BJ (cell line): ENCODE results near the gene C1QTNF12. TPM values are rescaled to one million over a fixed set of nuclear protein-coding genes. Genes with fewer than 3 reads are reported as not detected.

Source experiments
- CTCF ChIA-PET: fragments of 350-600 bp; formaldehyde crosslinking; extraction: SDS; loops from one replicate; lab custom pipeline; 2021; ENCODE audit warnings: antibody characterized with exemption, inconsistent platforms; lab: Yijun Ruan, JAX
- POLR2A ChIA-PET: fragments of 300-600 bp; sonication (Branson Sonifier 250); formaldehyde crosslinking; extraction: SDS; loops from one replicate; lab custom pipeline; 2021; ENCODE audit warnings: antibody characterized with exemption; lab: Charles Lee
- DNase-seq: peaks from one replicate; pipeline ENCODE4 v3.0.0-alpha.2; 2011; ENCODE audit warnings: low read depth
- H3K27me3 ChIP-seq: 2 replicates; pipeline ENCODE4 v1.6.0; 2011; ENCODE audit warnings: low read length; ENCODE audit not compliant: control insufficient read depth, insufficient read depth
- H3K36me3 ChIP-seq: 2 replicates; pipeline ENCODE4 v1.5.1; 2011; ENCODE audit warnings: low read length; ENCODE audit not compliant: control insufficient read depth, insufficient read depth
- H3K4me3 ChIP-seq: 2 replicates; pipeline ENCODE4 v1.5.1; 2011; ENCODE audit warnings: low read depth, mild to moderate bottlenecking, control low read depth, low read length
- polyA plus RNA-seq: library from polyadenylated mRNA; depleted of rRNA; stranded (reverse); fragments of >200 nt; gene quantifications from 2 replicates; pipeline ENCODE4 v1.2.3, GENCODE V29; 2011
- TF ChIP-seq, protein P1 (sequence below): IDR thresholded peaks from 2 replicates; pipeline ENCODE4 v1.5.1; 2011; ENCODE audit warnings: low read depth, mild to moderate bottlenecking, control low read depth, inconsistent platforms, low read length, moderate library complexity; ENCODE audit not compliant: insufficient read depth

Gene C1QTNF12
- polyA plus RNA-seq, 1 experiment = 0.42 TPM

- ChIA-PET CTCF (no interaction called here), POLR2A (interaction anchor here (0.6 kb wide), 1 partner anchor 13 kb away, joined by 4 read pairs; no protein-coding TSS in a partner anchor)
- no peak for DNase-seq
- Histone ChIP-seq H3K27me3 (peaks cover 2% of the 10 kb centered on the region; the same call in 1 of the 2 replicates), H3K4me3 (no peak overlapping the region), H3K36me3 (no peaks in the 10 kb centered on the region)
- TF ChIP-seq, protein P1, sequence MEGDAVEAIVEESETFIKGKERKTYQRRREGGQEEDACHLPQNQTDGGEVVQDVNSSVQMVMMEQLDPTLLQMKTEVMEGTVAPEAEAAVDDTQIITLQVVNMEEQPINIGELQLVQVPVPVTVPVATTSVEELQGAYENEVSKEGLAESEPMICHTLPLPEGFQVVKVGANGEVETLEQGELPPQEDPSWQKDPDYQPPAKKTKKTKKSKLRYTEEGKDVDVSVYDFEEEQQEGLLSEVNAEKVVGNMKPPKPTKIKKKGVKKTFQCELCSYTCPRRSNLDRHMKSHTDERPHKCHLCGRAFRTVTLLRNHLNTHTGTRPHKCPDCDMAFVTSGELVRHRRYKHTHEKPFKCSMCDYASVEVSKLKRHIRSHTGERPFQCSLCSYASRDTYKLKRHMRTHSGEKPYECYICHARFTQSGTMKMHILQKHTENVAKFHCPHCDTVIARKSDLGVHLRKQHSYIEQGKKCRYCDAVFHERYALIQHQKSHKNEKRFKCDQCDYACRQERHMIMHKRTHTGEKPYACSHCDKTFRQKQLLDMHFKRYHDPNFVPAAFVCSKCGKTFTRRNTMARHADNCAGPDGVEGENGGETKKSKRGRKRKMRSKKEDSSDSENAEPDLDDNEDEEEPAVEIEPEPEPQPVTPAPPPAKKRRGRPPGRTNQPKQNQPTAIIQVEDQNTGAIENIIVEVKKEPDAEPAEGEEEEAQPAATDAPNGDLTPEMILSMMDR = no peak
Measured at GRCh38 chr1:1202831-1203560, 43.5 kb downstream of the C1QTNF12 start.

- H3K36me3 ChIP-seq = no peaks in the 10 kb centered on the region
- TF ChIP-seq, protein P1 = no peak
- peaks cover 2% of the 10 kb centered on the region; the same call in 1 of the 2 replicates for H3K27me3 ChIP-seq
- H3K4me3 ChIP-seq = peak overlapping the region; percentile 39
- no peak for DNase-seq
- ChIA-PET POLR2A (no interaction called here), CTCF (interaction anchor here (1.5 kb wide), 1 partner anchor 79 kb away, joined by 3 read pairs; no protein-coding TSS in a partner anchor)
Measured at GRCh38 chr1:1200876-1201810, 45.4 kb downstream of the C1QTNF12 start.

DNA sequence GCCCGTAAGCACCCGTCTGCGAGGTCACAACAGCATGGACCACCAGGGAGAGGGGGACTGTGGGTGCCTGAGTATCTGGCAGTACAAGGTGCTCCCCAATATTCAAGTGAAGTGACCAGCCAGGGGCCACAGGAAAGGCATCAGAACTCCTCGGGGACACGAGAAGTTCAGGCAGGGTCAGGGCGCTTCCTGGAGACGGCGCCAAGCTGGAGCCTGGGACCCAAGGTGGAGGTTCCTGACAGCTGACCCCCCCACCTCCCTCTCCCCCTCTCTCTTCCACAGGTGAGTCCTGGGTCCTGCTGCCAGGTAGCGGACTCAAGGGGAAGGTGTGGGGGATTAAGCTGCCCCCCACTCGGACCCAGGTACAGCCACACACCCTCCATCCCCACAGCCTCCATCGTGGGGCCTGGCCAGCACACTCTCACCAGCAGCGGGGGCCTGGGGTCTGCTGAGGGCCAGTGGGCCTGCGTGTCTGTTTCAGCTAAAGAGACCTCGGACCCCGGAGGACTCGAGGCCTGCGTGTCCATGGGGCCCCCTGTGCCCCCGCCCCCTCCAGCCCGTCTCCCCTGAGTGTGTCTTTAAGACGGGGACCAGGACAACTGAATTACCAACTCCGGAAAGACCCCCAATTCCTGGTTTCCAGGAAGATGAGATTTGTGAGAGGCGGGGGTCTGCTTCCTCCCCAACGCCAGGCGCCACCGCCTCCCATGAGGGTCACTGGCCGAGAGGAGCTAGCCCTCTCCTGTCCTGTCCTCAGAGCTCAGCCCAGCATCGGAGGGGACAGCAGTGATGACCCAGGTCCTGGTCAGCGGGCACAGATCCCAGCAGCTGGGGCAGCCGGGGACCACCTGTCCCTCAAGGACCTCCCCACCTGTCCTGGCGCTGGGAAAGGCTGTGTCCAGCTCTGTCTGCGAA, 46.3 kb downstream of the C1QTNF12 start:
- ChIA-PET POLR2A (no interaction called here), CTCF (interaction anchor here (1.2 to 1.5 kb wide), 2 partner anchors 12 to 78 kb away, joined by 3 read pairs; no protein-coding TSS in a partner anchor)
- no peak for DNase-seq
- H3K27me3 ChIP-seq = peaks cover 2% of the 10 kb centered on the region; the same call in 1 of the 2 replicates
- TF ChIP-seq, protein P1 = no peak
- peak overlapping the region; percentile 39; the same call in 1 of the 2 replicates for H3K4me3 ChIP-seq
- H3K36me3 ChIP-seq = no peaks in the 10 kb centered on the region

GRCh38 chr1:1199141-1199960, 47.2 kb downstream of the C1QTNF12 start:
- ChIA-PET CTCF (interaction anchor here (1.2 to 1.5 kb wide), 2 partner anchors 11 to 77 kb away, joined by 3 read pairs; no protein-coding TSS in a partner anchor), POLR2A (no interaction called here)
- TF ChIP-seq, protein P1 = no peak
- H3K27me3 ChIP-seq = no peaks in the 10 kb centered on the region
- no peaks in the 10 kb centered on the region for H3K36me3 ChIP-seq
- no peak overlapping the region for H3K4me3 ChIP-seq
- DNase-seq = no peak
